Measurements from ENCODE around the gene C13orf42. TPM values are rescaled to one million over a fixed set of nuclear protein-coding genes. Genes with fewer than 3 reads are reported as not detected.
A peak's percentile ranks its signal among the peaks of the same experiment; 100 is the strongest.
"Not testable (repeated sequence)": the region's sequence is repeated elsewhere in the genome, so short reads cannot be mapped to it uniquely, and the experiment has no call there.

C13orf42 gene
- total and polyA plus RNA-seq, 2 donors (not counting 3 experiments of a cell fraction or from before 2014, with no cell fraction given) = not detected

DNA sequence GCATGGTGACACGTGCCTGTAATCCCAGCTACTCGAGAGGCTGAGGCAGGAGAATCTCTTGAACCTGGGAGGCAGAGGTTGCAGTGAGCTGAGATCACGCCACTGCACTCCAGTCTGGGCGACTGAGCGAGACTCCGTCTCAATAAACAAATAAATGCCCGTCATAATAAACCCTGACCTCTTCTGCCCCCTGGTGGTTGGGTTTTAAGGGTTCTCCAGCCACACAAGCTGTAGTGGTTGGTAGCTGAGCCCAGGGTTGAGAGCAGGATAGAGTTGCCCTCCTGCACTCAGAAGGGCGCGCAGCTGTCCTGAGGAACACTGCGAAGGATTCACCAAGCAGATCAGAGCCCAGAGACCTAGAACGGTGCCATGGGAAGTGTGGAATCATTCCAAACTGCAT lies 9.8 kb upstream of the C13orf42 start:
- peaks cover 4 to 15% of the 10 kb centered on the region in 2 experiments for H3K27me3 ChIP-seq (ENCODE audit: control insufficient read depth in 2 of 2, insufficient read depth in 2 of 2, low read length in 2 of 2)
- H3K9me3 ChIP-seq (replicated peaks; ENCODE audit: control insufficient read depth, insufficient read depth, low read length); POLR2A ChIA-PET; intact Hi-C loops (cut with micrococcal nuclease); H3K36me3 ChIP-seq (ENCODE audit: control insufficient read depth in 2 of 2, extremely low read depth in 1 of 2, insufficient read depth in 2 of 2, low read length in 2 of 2); H3K4me1 ChIP-seq (ENCODE audit: control insufficient read depth, extremely low read depth, insufficient read depth, low read length); DNase-seq (ENCODE audit: low read depth, low spot score); H3K4me3 ChIP-seq (replicated peaks in 1 of 3; ENCODE audit: insufficient read depth in 1 of 3, low read depth in 1 of 3, low read length in 3 of 3); H3K9ac ChIP-seq (replicated peaks; ENCODE audit: extremely low read depth, insufficient read depth, low read length); H3K4me2 ChIP-seq (ENCODE audit: insufficient read depth, low read length); dilution Hi-C loops (cut with MboI; ENCODE audit: extremely low pct_ligation_motif_present, low sequenced_read_pairs); H2AFZ ChIP-seq (ENCODE audit: low read depth, low read length); H3K27ac ChIP-seq (ENCODE audit: insufficient read depth, low read depth, low read length); H4K20me1 ChIP-seq (replicated peaks; ENCODE audit: control insufficient read depth, extremely low read depth, insufficient read depth, low read length); H3K9me1 ChIP-seq (replicated peaks; ENCODE audit: control insufficient read depth, extremely low read depth, insufficient read depth, low read length); H3K79me2 ChIP-seq (ENCODE audit: control insufficient read depth, insufficient read depth, low read length); FAIRE-seq; BruUV-seq (replicated peaks): not testable (repeated sequence)
- CTCF ChIA-PET = interaction anchor here (0.8 to 2.2 kb wide), 7 partner anchors 10 to 167 kb away, joined by 3 to 6 read pairs (median 3); partner anchors contain the start of gene C13orf42
- TF ChIP-seq, protein P1, sequence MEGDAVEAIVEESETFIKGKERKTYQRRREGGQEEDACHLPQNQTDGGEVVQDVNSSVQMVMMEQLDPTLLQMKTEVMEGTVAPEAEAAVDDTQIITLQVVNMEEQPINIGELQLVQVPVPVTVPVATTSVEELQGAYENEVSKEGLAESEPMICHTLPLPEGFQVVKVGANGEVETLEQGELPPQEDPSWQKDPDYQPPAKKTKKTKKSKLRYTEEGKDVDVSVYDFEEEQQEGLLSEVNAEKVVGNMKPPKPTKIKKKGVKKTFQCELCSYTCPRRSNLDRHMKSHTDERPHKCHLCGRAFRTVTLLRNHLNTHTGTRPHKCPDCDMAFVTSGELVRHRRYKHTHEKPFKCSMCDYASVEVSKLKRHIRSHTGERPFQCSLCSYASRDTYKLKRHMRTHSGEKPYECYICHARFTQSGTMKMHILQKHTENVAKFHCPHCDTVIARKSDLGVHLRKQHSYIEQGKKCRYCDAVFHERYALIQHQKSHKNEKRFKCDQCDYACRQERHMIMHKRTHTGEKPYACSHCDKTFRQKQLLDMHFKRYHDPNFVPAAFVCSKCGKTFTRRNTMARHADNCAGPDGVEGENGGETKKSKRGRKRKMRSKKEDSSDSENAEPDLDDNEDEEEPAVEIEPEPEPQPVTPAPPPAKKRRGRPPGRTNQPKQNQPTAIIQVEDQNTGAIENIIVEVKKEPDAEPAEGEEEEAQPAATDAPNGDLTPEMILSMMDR (IDR thresholded peaks at IDR 0.05; ENCODE audit: extremely low read depth in 1 of 2, insufficient read depth in 1 of 2, low read depth in 1 of 2, low read length in 2 of 2) = peak; percentile 24 to 31

DNA sequence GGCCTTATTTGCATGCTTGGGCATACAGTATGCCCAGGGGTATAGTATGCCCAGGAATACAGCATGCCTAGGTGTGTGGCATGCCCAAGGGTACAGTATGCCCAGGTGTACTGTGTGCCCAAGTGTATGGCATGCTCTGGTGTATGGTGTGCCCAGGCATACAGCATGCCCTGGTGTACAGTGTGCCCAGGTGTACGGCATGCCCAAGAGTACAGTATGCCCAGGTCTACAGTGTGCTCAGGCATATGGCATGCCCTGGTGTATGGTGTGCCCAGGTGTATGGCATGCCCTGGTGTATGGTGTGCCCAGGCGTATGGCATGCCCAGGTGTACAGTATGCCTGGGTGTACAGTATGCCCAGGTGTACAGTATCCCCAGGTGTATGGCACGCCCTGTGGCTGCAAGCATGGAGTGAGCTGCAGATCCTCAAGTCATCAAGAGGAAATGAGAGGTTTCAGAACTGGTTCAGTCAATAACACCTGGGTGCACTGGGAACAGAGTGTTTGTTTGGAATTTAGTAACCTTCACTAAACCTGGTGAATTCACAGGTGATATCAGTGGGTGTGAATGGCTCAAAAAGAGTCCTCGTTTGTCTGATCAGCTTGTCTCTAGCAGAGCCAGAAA lies 7.8 kb upstream of the C13orf42 start:
- Histone ChIP-seq H3K4me2 (ENCODE audit: insufficient read depth, low read length) (no peak overlapping the region), H4K20me1 (replicated peaks; ENCODE audit: control insufficient read depth, extremely low read depth, insufficient read depth, low read length) (no peaks in the 10 kb centered on the region), H3K9ac (replicated peaks; ENCODE audit: extremely low read depth, insufficient read depth, low read length) (no peak overlapping the region), H3K27me3 (ENCODE audit: control insufficient read depth in 2 of 2, insufficient read depth in 2 of 2, low read length in 2 of 2) (peaks cover 4 to 9% of the 10 kb centered on the region in 2 experiments), H3K27ac (ENCODE audit: insufficient read depth, low read depth, low read length) (no peak overlapping the region), H3K4me1 (ENCODE audit: control insufficient read depth, extremely low read depth, insufficient read depth, low read length) (no peaks in the 10 kb centered on the region), H3K9me3 (replicated peaks; ENCODE audit: control insufficient read depth, insufficient read depth, low read length) (no peaks in the 10 kb centered on the region), H3K36me3 (ENCODE audit: control insufficient read depth in 2 of 2, extremely low read depth in 1 of 2, insufficient read depth in 2 of 2, low read length in 2 of 2) (no peaks in the 10 kb centered on the region), H3K79me2 (ENCODE audit: control insufficient read depth, insufficient read depth, low read length) (no peaks in the 10 kb centered on the region), H3K4me3 (replicated peaks in 1 of 3; ENCODE audit: insufficient read depth in 1 of 3, low read depth in 1 of 3, low read length in 3 of 3) (no peak overlapping the region), H2AFZ (ENCODE audit: low read depth, low read length) (no peak overlapping the region), H3K9me1 (replicated peaks; ENCODE audit: control insufficient read depth, extremely low read depth, insufficient read depth, low read length) (no peaks in the 10 kb centered on the region)
- FAIRE-seq (no peak), DNase-seq (ENCODE audit: low read depth, low spot score) (no peak)
- intact Hi-C loops (cut with micrococcal nuclease) = no loop called here
- CTCF ChIA-PET = no interaction called here
- BruUV-seq (replicated peaks) = no TSS peak
- TF ChIP-seq FOS (IDR thresholded peaks at IDR 0.05; ENCODE audit: borderline replicate concordance, insufficient read depth, low read length) = no peak
- no peak for TF ChIP-seq JUN (IDR thresholded peaks at IDR 0.05; ENCODE audit: borderline replicate concordance, insufficient read depth, insufficient read length, low read depth)
- TF ChIP-seq POLR2AphosphoS5 (IDR thresholded peaks at IDR 0.05; ENCODE audit: insufficient read depth, low read depth, low read length) = no peak
- TF ChIP-seq, protein P2, sequence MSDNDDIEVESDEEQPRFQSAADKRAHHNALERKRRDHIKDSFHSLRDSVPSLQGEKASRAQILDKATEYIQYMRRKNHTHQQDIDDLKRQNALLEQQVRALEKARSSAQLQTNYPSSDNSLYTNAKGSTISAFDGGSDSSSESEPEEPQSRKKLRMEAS (IDR thresholded peaks at IDR 0.05; ENCODE audit: insufficient read depth, insufficient read length) = no peak
- TF ChIP-seq EZH2 (IDR thresholded peaks at IDR 0.05; ENCODE audit: borderline replicate concordance, low read depth, low read length, severe bottlenecking) = no peak
- TF ChIP-seq POLR2A (IDR thresholded peaks at IDR 0.05; ENCODE audit: low read depth, low read length) = no peak
- TF ChIP-seq GATA2 (IDR thresholded peaks at IDR 0.05; ENCODE audit: insufficient read depth, insufficient read length, low read depth, low read length) = no peak
- TF ChIP-seq, protein P1 (IDR thresholded peaks at IDR 0.05; ENCODE audit: extremely low read depth in 1 of 2, insufficient read depth in 1 of 2, low read depth in 1 of 2, low read length in 2 of 2) = no peak
- no peak for TF ChIP-seq MYC (IDR thresholded peaks at IDR 0.05; ENCODE audit: low read depth, low read length)
- POLR2A ChIA-PET = no interaction called here
- dilution Hi-C loops (cut with MboI; ENCODE audit: extremely low pct_ligation_motif_present, low sequenced_read_pairs) = no loop called here
